Measurements from ENCODE around the gene ZBTB42.

DNA sequence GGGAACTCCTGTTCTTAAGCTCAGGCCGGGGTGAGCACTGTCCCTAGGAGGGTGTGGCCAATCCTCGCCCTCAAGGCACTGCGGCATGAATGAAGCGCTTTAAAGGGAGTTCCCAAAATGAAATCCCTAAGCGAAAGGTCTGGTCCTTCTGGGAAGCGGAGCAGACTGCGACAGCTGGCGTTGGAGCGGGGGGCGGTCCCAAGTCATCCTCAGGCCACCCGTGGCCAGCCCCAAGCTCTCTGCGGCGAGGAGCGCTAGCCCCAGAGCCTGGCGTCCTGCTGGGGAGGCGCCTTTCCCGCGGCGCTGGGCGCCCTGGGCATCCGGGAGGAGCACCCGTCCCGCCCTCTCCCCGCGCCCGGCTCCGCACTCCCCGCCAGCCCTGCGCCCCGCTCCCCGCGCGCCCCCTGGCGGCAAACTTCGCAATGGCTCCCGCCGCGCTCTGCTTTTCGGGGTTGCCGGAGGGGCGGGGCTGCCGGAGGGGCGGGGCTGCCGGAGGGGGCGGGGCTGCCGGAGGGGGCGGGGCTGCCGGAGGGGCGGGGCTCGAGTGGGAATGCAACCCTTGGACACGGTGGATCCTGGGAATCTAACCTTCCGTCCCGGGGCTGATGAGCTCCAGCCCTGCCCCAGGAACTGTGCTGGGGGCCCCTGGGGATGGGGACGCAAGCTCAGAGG lies 25.4 kb downstream of the ZBTB42 start:
- no peak for TF ChIP-seq GATA2 (IDR thresholded peaks at IDR 0.05; ENCODE audit: low read depth, low read length)
- no peak for TF ChIP-seq GATA3 (IDR thresholded peaks at IDR 0.05; ENCODE audit: low read depth, low read length)
